HUES6 (cell line): ENCODE data around the gene PCLO.
"Not testable (repeated sequence)": the region's sequence is repeated elsewhere in the genome, so short reads cannot be mapped to it uniquely, and the experiment has no call there.

Experiments
- H3K27ac ChIP-seq: 2 replicates; pipeline ENCODE4 v1.7.0; 2013; ENCODE audit warnings: low read depth, mild to moderate bottlenecking, low read length, inconsistent platforms
- H3K27me3 ChIP-seq: 2 replicates; pipeline ENCODE4 v1.6.1; 2013; ENCODE audit warnings: low read length; ENCODE audit not compliant: control insufficient read depth, insufficient read depth
- H3K36me3 ChIP-seq: 2 replicates; pipeline ENCODE4 v1.6.1; 2013; ENCODE audit warnings: low read length; ENCODE audit not compliant: control insufficient read depth, insufficient read depth
- H3K4me1 ChIP-seq: 2 replicates; pipeline ENCODE4 v1.6.1; 2013; ENCODE audit warnings: low read length; ENCODE audit not compliant: control insufficient read depth, insufficient read depth
- H3K4me3 ChIP-seq: 2 replicates; pipeline ENCODE4 v1.5.1; 2013; ENCODE audit warnings: low read depth, low read length
- H3K9ac ChIP-seq: one replicate; pipeline ENCODE4 v1.6.1; 2013; ENCODE audit warnings: mild to moderate bottlenecking, low read length
- H3K9me3 ChIP-seq: 2 replicates; pipeline ENCODE4 v1.6.1; 2013; ENCODE audit warnings: low read depth, low read length; ENCODE audit not compliant: control insufficient read depth, insufficient read depth

The PCLO gene

DNA sequence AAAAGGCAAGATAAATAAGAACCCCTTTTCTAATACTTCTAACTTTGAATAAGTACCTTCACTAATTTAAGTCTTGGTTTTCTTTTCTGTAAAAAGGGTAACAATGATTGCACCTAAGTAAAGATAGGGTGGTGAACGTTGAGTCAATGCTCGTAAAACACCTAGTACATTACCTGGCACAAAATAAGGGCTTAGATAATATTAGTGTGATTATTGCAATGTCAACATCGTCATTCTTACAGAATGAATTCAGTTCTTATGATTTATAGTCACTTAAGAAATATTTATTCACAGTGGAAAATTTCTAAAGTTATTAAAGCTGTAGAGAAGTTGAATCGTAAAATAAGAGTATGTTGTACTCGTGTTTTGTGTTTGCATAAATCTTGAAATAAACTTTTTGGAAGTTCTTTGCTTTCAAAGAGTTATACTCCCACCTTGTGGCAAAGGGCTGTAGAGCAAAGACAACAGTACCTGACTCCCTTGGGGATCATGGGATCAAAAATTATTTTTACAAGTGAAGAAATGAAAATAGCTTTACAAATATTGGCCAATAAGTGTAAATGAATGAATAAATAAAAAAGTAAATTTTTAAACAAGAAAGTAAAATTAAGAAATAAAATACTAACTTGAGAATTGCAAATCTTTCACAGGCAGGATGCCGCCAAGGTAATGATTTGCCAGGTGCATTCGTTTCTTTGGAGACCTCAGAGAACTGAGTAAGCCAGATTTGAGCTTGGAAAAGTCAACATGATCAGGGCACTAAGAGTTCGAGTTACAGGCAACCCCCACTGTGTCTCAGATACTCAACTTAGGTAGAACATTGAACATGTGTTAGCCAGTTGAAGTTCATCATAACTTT, 433.3 kb downstream of the PCLO start:
- no peak overlapping the region for H3K4me3 ChIP-seq
- no peak overlapping the region for H3K9ac ChIP-seq
- H3K9me3 ChIP-seq: no peaks in the 10 kb centered on the region
- H3K4me1 ChIP-seq: no peaks in the 10 kb centered on the region
- H3K27ac ChIP-seq: no peak overlapping the region
- no peaks in the 10 kb centered on the region for H3K27me3 ChIP-seq
- no peaks in the 10 kb centered on the region for H3K36me3 ChIP-seq

DNA sequence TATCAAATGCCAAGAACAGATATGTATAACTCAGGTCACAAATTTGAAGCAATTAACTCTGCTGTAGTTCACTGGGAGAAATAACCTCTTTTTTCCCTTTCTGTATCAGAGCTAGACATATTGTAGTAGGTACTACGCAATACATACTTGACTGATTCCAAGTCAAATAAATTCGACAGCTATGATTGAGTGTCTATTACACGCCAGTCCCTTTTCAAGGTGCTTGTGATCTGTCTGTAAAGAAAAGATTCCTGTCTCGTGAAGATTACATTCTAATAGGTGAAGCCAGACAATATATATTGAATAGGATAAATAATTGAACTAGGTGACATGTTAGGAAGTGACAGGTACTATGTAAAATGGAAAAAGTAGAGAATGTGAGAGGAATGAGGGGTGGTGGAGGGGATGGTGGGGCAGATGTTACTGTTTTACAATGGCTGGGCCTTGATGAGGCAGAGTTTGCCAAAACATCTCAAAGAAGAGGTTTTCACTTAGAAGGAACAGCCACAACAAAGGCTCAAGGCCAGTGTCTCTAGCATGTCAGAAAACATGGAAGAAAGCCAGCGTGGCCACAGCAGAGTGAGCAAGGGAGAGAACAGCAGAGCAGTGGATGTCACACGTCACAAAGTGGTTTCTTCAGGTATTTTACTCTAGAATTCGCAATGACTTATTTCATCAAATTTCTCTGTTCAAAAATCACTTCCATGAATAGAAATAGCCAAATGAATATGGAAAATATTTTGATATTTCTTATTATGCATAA, 436.5 kb downstream of the PCLO start:
- Histone ChIP-seq H3K9ac (no peak overlapping the region), H3K27ac (no peak overlapping the region), H3K27me3 (no peaks in the 10 kb centered on the region), H3K4me1 (peaks cover 9% of the 10 kb centered on the region), H3K36me3 (no peaks in the 10 kb centered on the region), H3K9me3 (no peaks in the 10 kb centered on the region), H3K4me3 (no peak overlapping the region)

DNA sequence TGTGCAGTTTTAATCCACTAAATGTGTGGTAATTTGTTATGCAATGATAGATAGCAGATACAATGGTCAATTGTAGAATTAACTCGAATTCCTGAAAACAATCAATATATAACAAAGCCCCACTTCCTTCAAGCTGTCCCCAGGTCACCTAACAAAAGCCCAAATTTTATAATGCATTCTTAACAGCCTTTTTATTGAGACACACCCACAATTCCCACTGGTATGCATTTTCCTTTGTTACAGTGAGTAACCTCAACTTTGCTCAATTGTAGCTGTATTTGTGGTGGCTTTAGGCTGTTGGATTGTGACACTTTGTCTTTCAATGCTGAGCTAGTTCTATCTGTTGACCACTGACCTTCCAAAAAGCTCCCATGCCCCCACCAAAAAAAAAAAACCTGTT, 439.3 kb downstream of the PCLO start:
- H3K4me3 ChIP-seq: no peak overlapping the region
- no peak overlapping the region for H3K9ac ChIP-seq
- peaks cover 9% of the 10 kb centered on the region for H3K4me1 ChIP-seq
- no peak overlapping the region for H3K27ac ChIP-seq
- no peaks in the 10 kb centered on the region for H3K9me3 ChIP-seq
- no peaks in the 10 kb centered on the region for H3K36me3 ChIP-seq
- no peaks in the 10 kb centered on the region for H3K27me3 ChIP-seq

- H3K4me3 ChIP-seq: no peak overlapping the region
- H3K4me1 ChIP-seq: peaks cover 9% of the 10 kb centered on the region
- H3K27me3 ChIP-seq: no peaks in the 10 kb centered on the region
- no peak overlapping the region for H3K9ac ChIP-seq
- no peaks in the 10 kb centered on the region for H3K9me3 ChIP-seq
- no peaks in the 10 kb centered on the region for H3K36me3 ChIP-seq
- H3K27ac ChIP-seq: no peak overlapping the region
These were observed 439.7 kb downstream of the PCLO start for GRCh38 chr7:82722946-82723345.

- H3K36me3 ChIP-seq: no peaks in the 10 kb centered on the region
- no peaks in the 10 kb centered on the region for H3K9me3 ChIP-seq
- no peak overlapping the region for H3K4me3 ChIP-seq
- no peak overlapping the region for H3K27ac ChIP-seq
- H3K9ac ChIP-seq: no peak overlapping the region
- no peaks in the 10 kb centered on the region for H3K27me3 ChIP-seq
- no peaks in the 10 kb centered on the region for H3K4me1 ChIP-seq
These were observed 447.3 kb downstream of the PCLO start for GRCh38 chr7:82715344-82715743.

- Histone ChIP-seq H3K9me3 (no peaks in the 10 kb centered on the region), H3K4me1 (no peaks in the 10 kb centered on the region), H3K36me3 (no peaks in the 10 kb centered on the region), H3K4me3 (no peak overlapping the region), H3K27me3 (no peaks in the 10 kb centered on the region), H3K27ac (no peak overlapping the region), H3K9ac (no peak overlapping the region)
These were observed 447.8 kb downstream of the PCLO start for GRCh38 chr7:82714883-82715282.

DNA sequence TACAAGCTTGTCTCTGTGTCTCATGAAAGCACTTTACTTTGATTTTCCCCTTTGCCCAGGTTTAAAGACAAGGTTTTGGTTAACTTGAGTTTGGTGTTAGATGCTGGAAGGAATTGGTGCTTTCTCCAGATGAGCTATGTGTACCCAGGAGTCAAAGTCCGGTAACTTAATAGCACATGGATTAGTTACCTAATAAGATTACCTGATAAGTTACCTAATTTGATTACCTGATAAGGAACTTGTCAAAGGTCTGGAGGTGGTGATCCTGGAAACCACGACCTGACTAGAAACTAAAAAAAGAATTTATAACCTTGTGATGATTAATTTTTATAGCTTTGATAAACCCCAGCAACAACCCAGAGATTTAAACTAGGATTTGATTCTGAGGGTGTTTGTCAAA, 449.2 kb downstream of the PCLO start:
- no peaks in the 10 kb centered on the region for H3K27me3 ChIP-seq
- H3K4me1 ChIP-seq: no peaks in the 10 kb centered on the region
- H3K27ac ChIP-seq: no peak overlapping the region
- no peak overlapping the region for H3K9ac ChIP-seq
- no peaks in the 10 kb centered on the region for H3K36me3 ChIP-seq
- H3K4me3 ChIP-seq: no peak overlapping the region
- H3K9me3 ChIP-seq: no peaks in the 10 kb centered on the region

DNA sequence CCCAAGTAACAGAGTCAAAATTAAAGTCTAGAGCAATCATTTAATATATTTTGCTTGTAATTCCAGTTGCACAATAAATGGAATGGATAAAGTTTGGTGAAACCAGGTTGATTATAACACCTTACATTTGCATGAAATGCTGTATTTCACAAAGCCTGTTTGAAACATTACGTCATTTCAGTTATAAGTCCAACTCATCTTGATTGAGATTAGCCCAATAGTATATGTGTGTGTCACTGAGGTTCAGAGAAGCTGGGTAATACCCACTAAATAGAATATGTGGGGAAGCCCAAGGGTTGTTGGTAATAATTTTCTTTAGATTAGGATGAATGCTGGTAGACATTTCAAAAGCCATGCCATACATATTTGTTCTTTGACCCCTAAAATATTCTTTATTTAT, 456.3 kb downstream of the PCLO start:
- H3K27me3 ChIP-seq, H3K9ac ChIP-seq, H3K9me3 ChIP-seq, H3K4me1 ChIP-seq, H3K27ac ChIP-seq, H3K4me3 ChIP-seq, H3K36me3 ChIP-seq: not testable (repeated sequence)

- no peak overlapping the region for H3K27ac ChIP-seq
- no peak overlapping the region for H3K9ac ChIP-seq
- no peaks in the 10 kb centered on the region for H3K27me3 ChIP-seq
- H3K4me3 ChIP-seq: no peak overlapping the region
- no peaks in the 10 kb centered on the region for H3K9me3 ChIP-seq
- H3K36me3 ChIP-seq: no peaks in the 10 kb centered on the region
- H3K4me1 ChIP-seq: no peaks in the 10 kb centered on the region
These were observed 457.0 kb downstream of the PCLO start for GRCh38 chr7:82705517-82706260.

DNA sequence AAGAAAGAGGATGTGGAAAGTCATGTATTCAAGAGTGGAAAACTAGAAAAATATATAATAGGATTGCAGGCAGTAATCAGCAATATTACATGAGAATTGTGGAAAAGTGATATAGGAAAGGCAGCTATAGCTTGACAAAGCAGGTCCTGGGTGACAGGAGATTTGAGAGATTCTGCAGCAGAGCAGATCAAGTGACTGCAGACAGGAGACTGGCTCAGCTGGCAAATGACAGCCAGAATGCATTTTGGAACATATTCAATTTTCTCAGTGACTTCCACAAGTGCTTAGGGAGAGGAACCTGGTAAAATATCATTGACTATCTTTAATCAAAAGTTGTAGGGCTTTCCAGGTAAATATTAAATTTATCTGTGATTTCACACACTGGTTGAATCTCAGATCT, 458.6 kb downstream of the PCLO start:
- Histone ChIP-seq H3K27ac (no peak overlapping the region), H3K36me3 (no peaks in the 10 kb centered on the region), H3K9me3 (no peaks in the 10 kb centered on the region), H3K4me1 (0 out of 2 replicates have a peak, but pooled peaks cover 4% of the 10 kb centered on the region), H3K27me3 (no peaks in the 10 kb centered on the region), H3K9ac (no peak overlapping the region), H3K4me3 (no peak overlapping the region)
